Stimulated activated CD8-positive, alpha-beta memory T cell treated with anti-CD3 and anti-CD28 coated beads, Interleukin-7, amount 100 ng/mL, for 1 hour (primary cell): ENCODE measurements around the gene KRT9.
"Not testable (repeated sequence)": the region's sequence is repeated elsewhere in the genome, so short reads cannot be mapped to it uniquely, and the experiment has no call there.

Experiments used
- DNase-seq, 2 donors: peaks; one replicate each; pipeline ENCODE4 v3.0.0-alpha.2; 2020; ENCODE audit warnings: low read depth in 2 of 2

KRT9 gene

GRCh38 chr17:41547378-41547841, 24.4 kb downstream of the KRT9 start:
- DNase-seq, result no peak

DNA sequence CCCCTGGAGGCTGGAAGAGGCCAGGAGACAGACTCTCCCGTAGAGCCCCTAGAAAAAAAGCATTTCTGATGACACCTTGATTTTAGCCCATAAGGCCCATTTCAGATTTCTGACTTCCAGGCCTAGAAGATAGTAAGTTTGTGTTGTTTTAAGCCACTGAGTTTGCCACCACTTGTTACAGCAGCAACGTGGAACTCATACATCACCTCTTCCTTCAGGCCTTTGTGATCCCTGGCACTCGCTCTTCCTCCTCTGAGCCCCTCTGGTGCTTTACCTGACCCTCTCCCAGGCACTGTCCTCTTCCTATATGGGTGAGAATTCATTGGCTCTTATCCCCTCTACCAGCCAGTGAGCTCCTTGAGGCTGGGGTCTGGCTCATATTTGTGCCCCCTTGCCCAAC, 25.0 kb downstream of the KRT9 start:
- DNase-seq, result no peak

- no peak for DNase-seq
These were observed 25.9 kb downstream of the KRT9 start for GRCh38 chr17:41545829-41546410.

DNA sequence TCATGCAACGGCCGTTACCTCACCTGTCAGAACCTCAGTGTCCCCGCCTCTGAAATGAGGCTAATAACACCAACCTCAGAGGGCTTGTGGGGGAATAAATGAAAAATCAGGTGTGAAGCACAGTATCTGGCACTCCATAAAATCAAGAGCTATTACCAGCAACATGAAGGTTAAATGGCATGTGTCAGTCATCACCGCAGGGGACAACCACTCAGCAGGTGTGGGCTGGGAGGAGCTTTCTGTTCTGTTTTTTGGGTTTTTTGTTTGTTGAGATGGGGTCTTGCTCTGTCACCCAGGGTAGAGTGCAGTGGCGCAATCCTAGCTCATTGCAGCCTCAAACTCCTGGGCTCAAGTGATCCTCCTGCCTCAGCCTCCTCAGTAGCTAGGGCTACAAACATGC, 26.9 kb downstream of the KRT9 start:
- DNase-seq, result no peak

DNA sequence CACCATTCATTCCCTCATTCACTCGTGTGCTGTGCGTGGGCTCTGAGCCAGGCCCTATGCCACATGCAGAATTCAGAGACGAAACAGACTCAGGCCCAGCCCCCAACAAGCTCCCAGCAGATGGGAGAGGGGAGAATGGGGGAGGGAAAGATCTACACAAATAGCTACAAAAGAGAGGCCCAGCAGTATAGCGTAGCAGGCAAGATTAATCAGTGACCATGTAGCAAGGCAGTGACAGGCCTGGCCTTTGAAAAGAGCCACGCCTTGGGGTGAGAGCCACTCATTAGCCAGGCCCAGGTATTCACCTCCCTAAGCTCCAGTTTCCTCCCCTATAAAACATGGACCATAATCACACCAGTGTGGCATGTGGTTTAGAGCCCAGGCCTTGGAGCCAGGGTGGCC, 27.4 kb downstream of the KRT9 start:
- no peak for DNase-seq

- not testable (repeated sequence) for DNase-seq
These were observed 29.1 kb downstream of the KRT9 start for GRCh38 chr17:41542786-41543185.

- DNase-seq, result no peak
These were observed 29.5 kb downstream of the KRT9 start for GRCh38 chr17:41542357-41542756.

DNA sequence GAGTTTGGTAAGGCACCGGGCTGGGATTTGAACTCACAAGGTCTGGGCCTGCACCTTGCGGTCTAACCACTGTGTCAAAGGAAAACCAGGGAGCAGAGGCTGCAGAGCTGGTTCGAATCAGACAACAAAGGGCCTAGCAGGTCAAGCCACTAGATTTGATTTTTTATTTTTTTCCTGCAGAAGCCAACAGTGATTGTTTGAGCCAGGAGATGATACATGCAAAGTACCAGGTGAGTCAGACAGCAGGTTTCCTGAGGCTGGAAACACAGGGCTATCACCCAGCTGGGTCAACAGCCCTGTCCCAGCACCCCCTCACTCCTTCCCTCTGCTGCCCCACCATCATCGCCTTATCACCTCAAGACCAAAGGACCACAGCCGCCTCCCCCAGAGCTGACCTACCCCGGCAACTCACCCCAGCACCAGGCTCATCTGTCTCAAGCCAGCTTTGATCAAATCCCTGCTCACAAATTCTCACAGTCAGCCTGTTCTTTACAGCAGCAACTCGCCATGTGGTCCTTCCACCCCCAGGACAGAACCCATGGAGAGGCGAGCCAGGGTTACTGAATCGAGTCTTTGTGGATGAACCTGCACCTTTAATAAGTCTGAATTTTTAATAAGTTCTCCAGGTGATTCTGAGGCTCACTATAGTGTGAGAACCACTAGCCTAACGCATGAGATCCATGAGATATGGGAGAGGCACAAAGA, 30.8 kb downstream of the KRT9 start:
- no peak for DNase-seq

GRCh38 chr17:41539979-41540701, 31.7 kb downstream of the KRT9 start:
- no peak for DNase-seq

DNA sequence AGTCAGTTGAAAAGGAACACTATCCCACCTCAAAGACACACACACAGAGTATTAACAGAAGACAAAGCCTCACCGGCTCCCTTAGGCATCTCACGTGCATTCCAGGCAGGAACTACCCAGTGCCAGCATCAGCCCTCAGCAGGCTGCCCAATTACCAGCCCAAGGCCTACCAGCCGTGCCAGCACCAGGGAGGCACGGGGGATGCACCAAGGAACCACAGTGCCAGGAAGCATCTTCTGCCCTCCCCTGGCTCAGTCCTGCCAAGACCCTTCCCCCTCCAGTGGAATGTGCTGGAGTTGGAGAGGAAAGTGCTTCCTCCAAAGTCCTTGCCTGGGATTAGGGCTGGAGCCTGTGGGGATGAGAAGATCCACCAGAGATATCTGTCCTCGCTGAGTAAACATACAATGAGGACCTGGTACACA, 32.8 kb downstream of the KRT9 start:
- DNase-seq, result no peak

GRCh38 chr17:41538565-41538991, 33.3 kb downstream of the KRT9 start:
- DNase-seq, result no peak

- DNase-seq, result no peak
These were observed 33.9 kb downstream of the KRT9 start for GRCh38 chr17:41537990-41538389.

GRCh38 chr17:41537614-41537954, 34.3 kb downstream of the KRT9 start:
- no peak for DNase-seq

DNA sequence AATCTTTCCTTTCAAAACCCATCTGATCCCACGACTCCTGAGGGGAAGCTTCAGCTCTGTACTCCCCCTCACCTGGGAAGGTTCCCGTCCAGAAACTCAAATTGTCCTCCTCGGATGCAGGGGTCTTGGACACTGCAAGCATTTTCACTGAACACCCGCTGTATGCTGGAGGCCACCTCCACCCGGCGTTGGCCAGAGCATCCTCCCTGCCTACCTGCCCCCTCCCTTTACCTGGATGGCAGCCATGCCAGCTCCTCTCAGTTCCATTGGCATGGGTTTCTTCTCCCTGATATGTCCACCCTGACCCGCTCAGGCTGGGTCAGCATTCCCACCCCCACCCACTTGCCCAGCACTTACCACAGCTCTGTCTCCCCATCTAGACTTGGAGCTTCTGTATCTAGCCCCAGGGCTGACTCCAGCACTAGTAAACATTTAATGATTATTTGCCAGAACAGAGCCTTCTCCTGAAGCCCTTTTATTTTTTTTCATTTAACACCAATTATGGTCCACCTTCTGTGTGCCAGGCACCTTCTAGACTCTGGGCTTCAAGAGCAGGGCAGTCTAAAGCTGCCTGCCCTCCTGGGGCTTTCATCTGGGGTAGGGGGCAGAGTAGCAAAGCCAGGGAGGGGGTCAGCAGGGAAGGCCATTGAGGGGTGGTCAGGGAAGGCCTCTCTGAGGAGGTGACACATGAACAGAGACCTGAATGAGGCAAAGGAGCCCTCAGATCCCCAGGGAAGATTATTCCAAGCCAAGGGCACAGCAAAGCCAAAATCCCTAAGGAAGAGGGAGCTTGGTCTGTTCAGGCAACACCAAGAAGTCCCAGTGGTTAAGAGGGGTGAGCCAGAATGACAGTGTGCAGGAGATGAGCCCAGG, 34.9 kb downstream of the KRT9 start:
- no peak for DNase-seq

- no peak for DNase-seq
These were observed 35.9 kb downstream of the KRT9 start for GRCh38 chr17:41535764-41536481.

DNA sequence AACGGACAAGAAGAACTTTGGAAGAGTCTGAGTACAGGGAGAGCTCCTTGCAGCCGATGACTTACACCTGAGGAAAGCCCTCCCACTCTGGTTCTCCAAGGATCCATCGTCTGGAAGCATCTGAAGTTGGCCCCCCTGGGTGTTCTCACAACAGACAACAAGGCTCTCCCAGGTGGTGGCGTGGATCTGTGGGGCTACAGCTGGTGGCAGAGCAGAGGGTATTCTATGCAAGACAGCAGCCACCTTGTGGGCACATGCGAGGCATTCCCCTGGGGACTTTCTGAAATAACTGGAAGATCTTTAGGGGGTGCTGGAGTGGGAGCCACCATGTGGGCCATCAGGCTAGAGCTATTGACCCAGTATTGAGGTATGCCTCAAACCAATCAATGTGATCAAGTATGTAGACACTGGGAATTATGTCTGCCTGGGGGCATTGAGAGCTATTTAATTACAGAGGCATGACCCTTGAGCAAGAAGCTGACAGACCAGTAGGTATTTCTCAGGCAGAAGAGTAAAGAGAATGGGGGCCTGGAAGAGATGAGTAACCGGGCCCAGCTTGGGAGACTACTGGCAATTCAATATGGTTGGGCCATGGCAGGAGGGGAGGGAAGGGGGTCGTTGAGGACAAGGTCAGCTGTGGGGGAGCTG, 36.8 kb downstream of the KRT9 start:
- no peak for DNase-seq

GRCh38 chr17:41533613-41534012, 38.2 kb downstream of the KRT9 start:
- no peak for DNase-seq

- DNase-seq, result no peak
These were observed 38.8 kb downstream of the KRT9 start for GRCh38 chr17:41532947-41533570.

DNA sequence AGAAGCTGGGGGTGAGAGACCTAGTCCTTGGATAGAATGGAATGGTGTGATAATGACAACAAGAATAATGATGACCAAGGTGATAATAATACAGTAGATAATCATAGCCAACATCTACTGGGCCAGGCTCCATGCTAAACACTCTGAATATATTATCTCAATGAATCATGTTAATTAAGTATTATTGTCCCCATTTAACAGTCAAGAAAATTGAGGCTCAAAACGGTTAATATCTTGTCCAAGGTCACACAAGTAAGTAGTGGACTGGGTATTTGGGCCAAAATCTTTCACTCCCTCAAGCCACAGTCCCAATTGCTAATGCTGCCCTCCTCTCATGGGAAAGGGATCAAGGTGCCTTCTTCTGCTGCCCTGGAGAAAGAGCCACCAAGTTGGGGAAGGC, 39.9 kb downstream of the KRT9 start:
- DNase-seq, result no peak
